Measurements from ENCODE around the gene CCDC121.

The CCDC121 gene

GRCh38 chr2:27628767-27629709, at the start of gene CCDC121, which contains the start of gene GPN1:
Gene CCDC121 (minus strand): TSS chr2:27629012. CDS start chr2:27627799, 1,213 bp downstream.
Gene GPN1 (plus strand): TSS chr2:27629050. CDS start chr2:27629059, 9 bp downstream.
- peak; percentile 92 for DNase-seq (ENCODE audit: low spot score)

GRCh38 chr2:27672723-27673486, 44.1 kb upstream of the CCDC121 start:
- DNase-seq (ENCODE audit: low spot score): no peak

- DNase-seq (ENCODE audit: low spot score): no peak
Observed at GRCh38 chr2:27671235-27671634, 42.4 kb upstream of the CCDC121 start.

GRCh38 chr2:27667446-27667845, 38.6 kb upstream of the CCDC121 start:
- peak; percentile 23 for DNase-seq (ENCODE audit: low spot score)

DNA sequence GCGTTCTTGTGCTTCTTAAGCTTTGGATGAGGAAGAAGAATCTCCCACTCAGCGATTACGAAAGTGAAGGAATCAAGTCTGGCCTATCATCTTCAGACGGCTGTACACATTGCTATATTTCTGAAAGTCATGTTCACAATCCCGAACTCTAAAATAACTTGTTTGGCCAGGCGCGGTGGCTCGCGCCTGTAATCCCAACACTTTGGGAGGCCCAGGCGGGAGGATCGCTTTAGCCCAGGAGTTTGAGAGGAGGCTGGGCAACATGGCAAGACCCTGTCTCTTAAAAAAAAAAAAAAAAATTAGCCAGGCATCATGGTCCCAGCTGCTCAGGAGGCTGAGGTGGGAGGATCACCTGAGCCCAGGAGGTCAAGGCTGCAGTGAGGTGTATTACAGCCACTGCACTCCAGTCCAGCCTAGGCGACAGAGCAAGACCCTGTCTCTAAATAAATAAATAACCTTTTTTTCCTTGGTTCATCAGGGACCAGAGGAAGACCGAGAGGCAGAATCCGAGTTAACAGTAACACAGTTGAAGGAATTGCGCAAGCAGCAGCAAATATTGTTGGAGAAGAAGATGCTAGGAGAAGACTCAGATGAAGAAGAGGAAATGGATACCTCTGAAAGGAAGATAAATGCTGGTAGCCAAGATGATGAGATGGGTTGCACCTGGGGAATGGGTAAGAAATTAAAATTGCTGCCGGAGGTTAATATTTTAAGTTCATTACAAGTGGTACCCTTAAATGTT, 36.0 kb upstream of the CCDC121 start:
- no peak for DNase-seq (ENCODE audit: low spot score)

GRCh38 chr2:27664154-27664574, 35.4 kb upstream of the CCDC121 start:
- peak; percentile 16 for DNase-seq (ENCODE audit: low spot score)

DNA sequence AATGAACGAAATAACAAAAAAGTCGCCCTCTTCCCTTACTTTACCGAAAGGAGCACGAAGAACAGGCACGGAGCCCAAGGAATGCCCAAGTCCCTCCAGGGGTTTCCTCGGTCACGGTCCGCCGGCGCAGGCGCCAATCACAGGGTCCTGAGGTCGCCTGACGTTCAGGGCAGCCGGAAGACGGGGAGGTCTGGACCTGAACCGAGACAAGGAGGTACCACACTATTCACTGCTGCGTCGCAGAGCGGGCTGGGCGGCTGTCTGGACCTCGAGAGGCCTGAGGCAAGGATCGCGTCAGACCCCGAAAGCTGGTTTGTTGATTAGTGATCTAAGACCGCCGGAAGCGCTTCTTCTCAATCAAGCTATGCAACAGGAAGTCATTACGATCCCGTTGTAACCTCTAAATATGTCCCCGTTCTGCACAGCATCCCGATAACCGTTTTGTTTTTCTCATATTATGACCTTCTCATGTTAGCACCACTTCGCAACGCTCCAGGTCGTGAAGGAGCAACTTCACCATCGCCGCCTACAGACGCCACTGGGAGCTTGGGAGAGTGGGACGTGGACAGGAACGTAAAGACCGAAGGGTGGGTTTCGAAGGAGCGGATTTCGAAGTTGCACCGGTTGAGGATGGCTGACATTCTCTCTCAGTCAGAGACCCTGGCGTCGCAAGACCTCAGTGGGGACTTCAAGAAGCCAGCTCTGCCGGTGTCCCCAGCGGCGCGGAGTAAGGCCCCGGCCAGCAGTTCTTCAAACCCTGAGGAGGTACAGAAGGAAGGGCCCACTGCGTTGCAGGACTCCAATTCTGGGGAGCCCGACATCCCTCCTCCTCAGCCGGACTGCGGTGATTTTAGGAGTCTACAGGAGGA, 34.7 kb upstream of the CCDC121 start, which contains the start of the genes SLC4A1AP and SUPT7L:
SLC4A1AP (plus strand) TSS at position 605 of the 869 bp plus-strand sequence; CDS start at position 631, 26 bp downstream.
SUPT7L (minus strand) TSS at position 330 of the 869 bp plus-strand sequence. CDS start 1,422 bp downstream, outside the sequence.
- peak; percentile 83 for DNase-seq (ENCODE audit: low spot score)

- DNase-seq (ENCODE audit: low spot score): no peak
Observed at GRCh38 chr2:27661371-27661770, 32.6 kb upstream of the CCDC121 start.

DNA sequence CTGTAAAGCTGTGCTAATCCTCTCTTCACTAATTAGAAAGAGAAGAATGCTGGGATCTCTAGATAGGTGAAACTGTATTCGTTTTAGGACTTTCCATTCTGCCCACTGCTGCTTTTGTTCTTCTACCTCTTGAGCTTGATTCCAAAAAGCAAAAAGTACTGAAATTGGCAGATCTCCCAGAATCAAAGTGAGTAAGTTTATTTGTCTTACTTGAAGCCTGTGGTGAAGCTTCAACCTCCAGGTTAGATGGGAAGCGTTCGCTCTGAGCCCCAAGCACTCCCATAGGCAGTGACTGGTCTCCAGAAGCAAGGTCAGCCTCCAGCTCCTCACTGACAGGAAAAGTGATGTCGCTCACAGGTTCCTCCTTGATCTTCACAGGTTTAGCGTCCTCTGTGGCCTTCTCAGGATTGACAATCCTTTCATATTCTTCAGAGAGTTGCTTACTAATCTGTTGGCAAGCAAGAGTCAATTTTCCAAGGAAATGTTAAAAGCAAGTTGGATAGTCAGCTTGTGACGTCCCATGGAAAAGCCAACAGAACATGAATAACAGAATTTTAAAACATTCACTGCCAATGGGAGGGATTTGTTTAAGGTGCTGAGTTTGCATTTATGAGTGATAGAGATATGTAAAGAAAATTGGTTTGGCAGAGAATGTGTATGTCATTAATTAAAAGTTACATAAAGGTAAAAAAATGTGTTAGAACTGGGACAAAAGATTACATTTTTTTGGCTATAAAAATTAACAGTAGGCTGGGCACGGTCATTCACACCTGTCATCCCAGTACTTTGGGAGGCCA, 26.5 kb upstream of the CCDC121 start:
- no peak for DNase-seq (ENCODE audit: low spot score)

DNA sequence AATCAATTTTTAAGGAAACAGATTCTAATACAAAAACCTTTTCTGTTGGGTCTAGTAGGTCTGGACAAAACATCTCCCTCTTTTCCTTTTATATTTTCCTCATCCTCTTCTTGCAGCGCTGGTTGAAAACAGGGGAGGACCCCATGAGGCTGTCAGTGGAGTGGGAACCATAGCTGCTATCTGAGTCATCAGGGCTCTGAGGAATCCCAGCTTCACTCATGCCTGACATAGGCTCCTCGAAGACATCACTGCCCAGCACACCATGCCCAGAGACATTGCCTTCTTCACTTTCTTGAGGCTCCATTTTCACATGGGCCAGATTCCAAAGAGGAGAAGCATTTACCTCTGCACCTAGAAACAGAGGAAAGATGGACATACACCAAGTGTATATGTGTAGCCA, 24.6 kb upstream of the CCDC121 start:
- DNase-seq (ENCODE audit: low spot score): no peak

GRCh38 chr2:27652790-27653189, 24.0 kb upstream of the CCDC121 start:
- DNase-seq (ENCODE audit: low spot score): no peak

DNA sequence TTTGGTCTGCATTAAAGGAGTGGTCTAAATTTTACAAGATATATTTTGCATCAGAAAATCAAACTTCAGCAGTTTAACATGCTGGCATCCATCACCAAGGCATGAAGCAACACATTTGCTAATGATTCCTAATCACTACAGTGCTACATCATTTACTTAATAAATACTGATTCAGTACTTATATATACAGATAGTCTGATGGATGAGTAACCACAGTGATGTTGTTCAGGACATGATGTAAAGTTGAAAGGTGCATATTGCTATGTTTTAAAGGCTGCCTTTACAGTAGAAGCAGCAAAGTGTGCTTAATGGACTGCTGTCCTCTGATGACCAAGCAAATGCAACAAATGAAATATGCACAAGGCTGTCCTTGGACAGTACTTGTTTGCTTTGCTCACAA, 23.5 kb upstream of the CCDC121 start:
- no peak for DNase-seq (ENCODE audit: low spot score)

- DNase-seq (ENCODE audit: low spot score): no peak
Observed at GRCh38 chr2:27651056-27651455, 22.2 kb upstream of the CCDC121 start.

GRCh38 chr2:27647737-27648136, 18.9 kb upstream of the CCDC121 start:
- DNase-seq (ENCODE audit: low spot score): no peak

GRCh38 chr2:27647289-27647688, 18.5 kb upstream of the CCDC121 start:
- DNase-seq (ENCODE audit: low spot score): no peak

GRCh38 chr2:27645197-27645596, 16.4 kb upstream of the CCDC121 start:
- no peak for DNase-seq (ENCODE audit: low spot score)

DNA sequence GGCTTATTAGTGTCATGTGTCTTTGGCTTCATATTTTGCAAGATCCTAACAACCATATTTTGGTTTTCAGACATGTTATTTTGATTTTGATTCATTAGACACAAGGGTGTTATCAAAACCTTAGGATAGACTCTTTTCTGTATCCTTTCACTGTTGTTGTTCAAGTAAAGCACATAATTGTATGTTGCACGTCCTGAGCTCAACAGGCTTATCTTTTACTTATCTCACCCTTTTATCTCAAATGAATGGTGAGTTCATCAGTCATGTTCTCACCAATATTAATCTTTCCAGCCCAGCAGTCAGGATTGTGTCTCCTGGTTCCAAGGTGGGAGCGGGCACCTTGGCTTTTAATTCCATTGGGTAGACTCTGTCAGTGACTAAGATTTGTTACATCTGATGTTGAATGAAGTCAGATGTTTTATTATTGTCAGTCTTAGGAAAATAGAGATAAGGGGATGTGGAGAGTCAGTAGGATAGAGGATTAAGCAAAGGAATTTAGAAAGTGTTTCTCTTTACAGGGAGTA, 12.0 kb upstream of the CCDC121 start:
- DNase-seq (ENCODE audit: low spot score): no peak

DNA sequence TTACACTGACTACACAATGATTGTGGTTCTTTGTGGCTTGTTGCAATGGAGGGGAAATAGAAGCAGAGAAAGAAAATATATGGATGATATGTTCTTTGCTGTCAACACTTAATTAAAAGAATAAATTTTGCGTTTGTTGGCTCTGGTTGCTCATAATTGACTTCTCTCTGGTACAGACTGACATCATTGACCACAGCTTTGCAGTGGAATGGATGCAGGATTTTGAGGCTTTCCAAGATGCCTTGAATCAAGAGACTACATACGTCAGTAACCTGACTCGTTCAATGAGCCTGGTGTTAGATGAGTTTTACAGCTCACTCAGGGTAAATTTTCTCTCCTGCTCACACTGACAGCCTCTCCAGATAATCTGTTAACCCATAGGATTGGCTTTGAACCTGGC, 9.9 kb upstream of the CCDC121 start:
- DNase-seq (ENCODE audit: low spot score): no peak

GRCh38 chr2:27638037-27638637, 9.3 kb upstream of the CCDC121 start:
- no peak for DNase-seq (ENCODE audit: low spot score)
